Endothelial cell (in vitro differentiated cells): ENCODE measurements around the gene ZNF697. TPM values are rescaled to one million over a fixed set of nuclear protein-coding genes. Genes with fewer than 3 reads are reported as not detected.
"Not testable (repeated sequence)": the region's sequence is repeated elsewhere in the genome, so short reads cannot be mapped to it uniquely, and the experiment has no call there.

ENCODE experiments used
- DNase-seq: peaks from one replicate; pipeline ENCODE4 v3.0.0; 2021; ENCODE audit warnings: low spot score
- H3K27ac Mint-ChIP-seq: one replicate; pipeline ENCODE4 v1.8.0; 2021; ENCODE audit warnings: mixed read lengths, inconsistent platforms; ENCODE audit not compliant: unreplicated experiment
- H3K27me3 Mint-ChIP-seq: one replicate; pipeline ENCODE4 v1.8.0; 2021; ENCODE audit warnings: mild to moderate bottlenecking, moderate library complexity, mixed read lengths, inconsistent platforms; ENCODE audit not compliant: unreplicated experiment
- H3K36me3 Mint-ChIP-seq: one replicate; pipeline ENCODE4 v1.8.0; 2021; ENCODE audit warnings: mild to moderate bottlenecking, low read depth, mixed read lengths, inconsistent platforms; ENCODE audit not compliant: unreplicated experiment
- H3K4me1 Mint-ChIP-seq: one replicate; pipeline ENCODE4 v1.8.0; 2021; ENCODE audit warnings: mild to moderate bottlenecking, mixed read lengths, inconsistent platforms; ENCODE audit not compliant: unreplicated experiment
- H3K4me3 Mint-ChIP-seq: one replicate; pipeline ENCODE4 v1.8.0; 2021; ENCODE audit warnings: mild to moderate bottlenecking, mixed read lengths, inconsistent platforms; ENCODE audit not compliant: unreplicated experiment
- H3K9me3 Mint-ChIP-seq: one replicate; pipeline ENCODE4 v1.8.0; 2021; ENCODE audit warnings: mixed read lengths, inconsistent platforms; ENCODE audit not compliant: unreplicated experiment
- CTCF ChIP-seq: fragments of 200-600 bp; sonication (generic); IDR thresholded peaks from one replicate; pipeline ENCODE4 v1.5.0; 2021; ENCODE audit warnings: antibody characterized with exemption; ENCODE audit not compliant: unreplicated experiment
- total RNA-seq: library from RNA; stranded (reverse); fragmentation: NEBNext Ultra II Directional; extraction: Animal tissue kit (Norgen Biotek cat#: 25700); gene quantifications from one replicate; pipeline ENCODE4 v1.2.1, GENCODE V29; 2021; ENCODE audit not compliant: unreplicated experiment

Gene ZNF697
- total RNA-seq, 1 donor from 2014 or later: 13.3 TPM

- H3K27ac Mint-ChIP-seq: no peak overlapping the region
- H3K4me1 Mint-ChIP-seq: peaks cover 24% of the 10 kb centered on the region
- no peak for DNase-seq
- H3K36me3 Mint-ChIP-seq: no peaks in the 10 kb centered on the region
- TF ChIP-seq CTCF: no peak
- H3K9me3 Mint-ChIP-seq: no peaks in the 10 kb centered on the region
- H3K4me3 Mint-ChIP-seq: no peak overlapping the region
- peaks cover 4% of the 10 kb centered on the region for H3K27me3 Mint-ChIP-seq
These were observed 74.2 kb downstream of the ZNF697 start for GRCh38 chr1:119573886-119574285.

GRCh38 chr1:119569930-119570622 is 78.0 kb downstream of the ZNF697 start:
- H3K9me3 Mint-ChIP-seq, H3K27me3 Mint-ChIP-seq, DNase-seq, H3K36me3 Mint-ChIP-seq, H3K4me3 Mint-ChIP-seq: not testable (repeated sequence)
- Mint-ChIP-seq H3K4me1 (peaks cover 36% of the 10 kb centered on the region), H3K27ac (peak overlapping the region; percentile 12)

Other genes with a start within 250 kb of the ZNF697 start
- not detected for gene HSD3B2, start 233.1 kb downstream of the ZNF697 start, total RNA-seq
- gene HSD3B1, start 141.1 kb downstream of the ZNF697 start, total RNA-seq: not detected
- gene PHGDH, start 63.7 kb upstream of the ZNF697 start, total RNA-seq: 137 TPM
- gene HMGCS2, start 120.6 kb upstream of the ZNF697 start, total RNA-seq: not detected
- not detected for gene REG4, start 163.2 kb upstream of the ZNF697 start, total RNA-seq
- gene ADAM30, start 248.2 kb upstream of the ZNF697 start, total RNA-seq: not detected